MM.1S (cell line): ENCODE results near the gene C11orf91.

Experiments
- EZH2 ChIP-seq: fragments of 300-600 bp; sonication (generic); optimal IDR thresholded peaks from 2 replicates; pipeline ENCODE3; 2017; ENCODE audit warnings: low read depth, mild to moderate bottlenecking, antibody characterized with exemption, low read length, mixed read lengths
- EZH2phosphoT487 ChIP-seq: fragments of 300-600 bp; sonication (generic); IDR thresholded peaks from 2 replicates; pipeline ENCODE4 v1.6.1; 2018; ENCODE audit warnings: antibody characterized with exemption, low read length
- TF ChIP-seq, protein P1 (sequence below): fragments of 300-600 bp; sonication (generic); IDR thresholded peaks from 2 replicates; pipeline ENCODE4 v1.5.1; 2016; ENCODE audit warnings: antibody characterized with exemption, low read length, mixed read lengths

DNA sequence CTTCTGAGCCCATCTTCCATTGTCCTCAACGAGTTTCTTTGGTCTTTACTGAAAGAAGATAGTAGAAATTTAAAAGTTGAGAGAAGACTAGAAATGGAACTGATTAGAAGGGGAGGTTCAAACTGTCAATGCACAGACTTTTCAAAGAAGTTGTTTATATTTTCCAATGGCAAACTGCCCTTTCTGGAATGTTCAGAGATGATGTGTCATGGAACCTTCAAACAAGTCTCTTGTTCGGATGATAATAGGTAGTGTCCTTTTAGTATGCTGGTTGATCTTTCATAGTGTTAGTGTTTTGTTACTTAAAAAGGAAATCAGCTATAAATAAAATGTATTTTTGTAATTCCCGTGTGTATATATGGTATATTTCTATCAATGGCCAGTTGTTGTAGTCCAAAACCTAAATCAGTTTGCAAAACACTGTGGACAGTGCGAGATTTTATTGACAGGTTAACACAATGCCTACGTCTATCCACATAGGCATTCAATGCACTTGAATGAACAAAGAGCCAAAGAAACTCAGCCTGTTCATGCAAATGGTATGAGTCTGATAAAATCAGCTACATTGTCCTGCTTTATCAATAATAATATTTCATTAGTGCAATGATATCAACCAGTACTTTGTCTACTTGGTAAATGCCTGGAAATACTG lies 30.9 kb downstream of the C11orf91 start:
- TF ChIP-seq, protein P1, sequence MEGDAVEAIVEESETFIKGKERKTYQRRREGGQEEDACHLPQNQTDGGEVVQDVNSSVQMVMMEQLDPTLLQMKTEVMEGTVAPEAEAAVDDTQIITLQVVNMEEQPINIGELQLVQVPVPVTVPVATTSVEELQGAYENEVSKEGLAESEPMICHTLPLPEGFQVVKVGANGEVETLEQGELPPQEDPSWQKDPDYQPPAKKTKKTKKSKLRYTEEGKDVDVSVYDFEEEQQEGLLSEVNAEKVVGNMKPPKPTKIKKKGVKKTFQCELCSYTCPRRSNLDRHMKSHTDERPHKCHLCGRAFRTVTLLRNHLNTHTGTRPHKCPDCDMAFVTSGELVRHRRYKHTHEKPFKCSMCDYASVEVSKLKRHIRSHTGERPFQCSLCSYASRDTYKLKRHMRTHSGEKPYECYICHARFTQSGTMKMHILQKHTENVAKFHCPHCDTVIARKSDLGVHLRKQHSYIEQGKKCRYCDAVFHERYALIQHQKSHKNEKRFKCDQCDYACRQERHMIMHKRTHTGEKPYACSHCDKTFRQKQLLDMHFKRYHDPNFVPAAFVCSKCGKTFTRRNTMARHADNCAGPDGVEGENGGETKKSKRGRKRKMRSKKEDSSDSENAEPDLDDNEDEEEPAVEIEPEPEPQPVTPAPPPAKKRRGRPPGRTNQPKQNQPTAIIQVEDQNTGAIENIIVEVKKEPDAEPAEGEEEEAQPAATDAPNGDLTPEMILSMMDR = no peak
- TF ChIP-seq EZH2 = no peak
- TF ChIP-seq EZH2phosphoT487 = no peak
